WTC11 (cell line): Measurements from ENCODE around the gene SMYD4.

Experiments
- ATF1 ChIP-seq: sonication (generic); formaldehyde crosslinking; IDR thresholded peaks from 2 replicates; pipeline ENCODE4 v1.8.1; 2023; ENCODE audit warnings: mild to moderate bottlenecking, moderate library complexity, missing genetic modification reagents
- ETV6 ChIP-seq: sonication (generic); formaldehyde crosslinking; IDR thresholded peaks from 2 replicates; pipeline ENCODE4 v1.8.1; 2022; ENCODE audit warnings: mild to moderate bottlenecking, missing genetic modification reagents
- SOX15 ChIP-seq: fragments of 250-450 bp; sonication (Bioruptor Pico); IDR thresholded peaks from 2 replicates; pipeline ENCODE4 v1.9.0; 2021; ENCODE audit warnings: mild to moderate bottlenecking
- TF ChIP-seq, protein P1 (sequence below): fragments of 200-600 bp; IDR thresholded peaks from 2 replicates; pipeline ENCODE4 v1.8.0; 2022; ENCODE audit warnings: antibody characterized with exemption
- TF ChIP-seq, protein P2 (sequence below): sonication (generic); formaldehyde crosslinking; IDR thresholded peaks from 2 replicates; pipeline ENCODE4 v1.8.1; 2022; ENCODE audit warnings: mild to moderate bottlenecking, moderate library complexity, missing genetic modification reagents

DNA sequence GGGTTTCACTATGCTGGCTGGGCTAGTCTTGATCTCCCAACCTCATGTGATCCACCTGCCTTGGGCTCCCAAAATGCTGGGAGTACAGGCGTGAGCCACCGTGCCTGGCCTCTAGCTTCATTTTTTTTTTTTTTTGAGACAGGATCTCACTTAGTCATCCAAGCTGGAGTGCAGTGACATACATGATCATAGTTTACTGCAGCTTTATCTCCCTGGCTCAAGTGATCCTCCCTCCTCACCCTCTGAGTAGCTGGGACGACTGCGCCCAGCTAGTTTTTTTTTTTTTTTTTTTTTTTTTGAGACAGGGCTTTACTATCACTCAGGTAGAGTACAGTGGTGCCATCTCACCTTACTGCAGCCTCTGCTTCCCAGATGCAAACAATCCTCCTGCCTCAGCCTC, 9.8 kb upstream of the SMYD4 start:
- TF ChIP-seq, protein P1, sequence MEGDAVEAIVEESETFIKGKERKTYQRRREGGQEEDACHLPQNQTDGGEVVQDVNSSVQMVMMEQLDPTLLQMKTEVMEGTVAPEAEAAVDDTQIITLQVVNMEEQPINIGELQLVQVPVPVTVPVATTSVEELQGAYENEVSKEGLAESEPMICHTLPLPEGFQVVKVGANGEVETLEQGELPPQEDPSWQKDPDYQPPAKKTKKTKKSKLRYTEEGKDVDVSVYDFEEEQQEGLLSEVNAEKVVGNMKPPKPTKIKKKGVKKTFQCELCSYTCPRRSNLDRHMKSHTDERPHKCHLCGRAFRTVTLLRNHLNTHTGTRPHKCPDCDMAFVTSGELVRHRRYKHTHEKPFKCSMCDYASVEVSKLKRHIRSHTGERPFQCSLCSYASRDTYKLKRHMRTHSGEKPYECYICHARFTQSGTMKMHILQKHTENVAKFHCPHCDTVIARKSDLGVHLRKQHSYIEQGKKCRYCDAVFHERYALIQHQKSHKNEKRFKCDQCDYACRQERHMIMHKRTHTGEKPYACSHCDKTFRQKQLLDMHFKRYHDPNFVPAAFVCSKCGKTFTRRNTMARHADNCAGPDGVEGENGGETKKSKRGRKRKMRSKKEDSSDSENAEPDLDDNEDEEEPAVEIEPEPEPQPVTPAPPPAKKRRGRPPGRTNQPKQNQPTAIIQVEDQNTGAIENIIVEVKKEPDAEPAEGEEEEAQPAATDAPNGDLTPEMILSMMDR = no peak
- no peak for TF ChIP-seq ETV6
- TF ChIP-seq, protein P2, sequence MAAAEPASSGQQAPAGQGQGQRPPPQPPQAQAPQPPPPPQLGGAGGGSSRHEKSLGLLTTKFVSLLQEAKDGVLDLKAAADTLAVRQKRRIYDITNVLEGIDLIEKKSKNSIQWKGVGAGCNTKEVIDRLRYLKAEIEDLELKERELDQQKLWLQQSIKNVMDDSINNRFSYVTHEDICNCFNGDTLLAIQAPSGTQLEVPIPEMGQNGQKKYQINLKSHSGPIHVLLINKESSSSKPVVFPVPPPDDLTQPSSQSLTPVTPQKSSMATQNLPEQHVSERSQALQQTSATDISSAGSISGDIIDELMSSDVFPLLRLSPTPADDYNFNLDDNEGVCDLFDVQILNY = no peak
- no peak for TF ChIP-seq SOX15 (CRISPR knock-in tag)
- TF ChIP-seq ATF1 (CRISPR knock-in tag) = no peak
